Measurements from ENCODE around the gene USP28. TPM values are rescaled to one million over a fixed set of nuclear protein-coding genes. Genes with fewer than 3 reads are reported as not detected.
A peak's percentile ranks its signal among the peaks of the same experiment; 100 is the strongest.
"Not testable (repeated sequence)": the region's sequence is repeated elsewhere in the genome, so short reads cannot be mapped to it uniquely, and the experiment has no call there.

USP28 gene
- total RNA-seq, 1 experiment from 2014 or later: 10.7 TPM

- Histone ChIP-seq H3K27ac (no peak overlapping the region), H3K9me3 (replicated peaks) (no peaks in the 10 kb centered on the region), H3K4me3 (no peak overlapping the region), H3K4me1 (replicated peaks) (no peaks in the 10 kb centered on the region), H3K27me3 (replicated peaks) (no peaks in the 10 kb centered on the region), H3K36me3 (peaks cover 4% of the 10 kb centered on the region; the same call in 1 of the 2 replicates)
- no peak for DNase-seq (ENCODE audit: low read depth in 1 of 2, low spot score in 2 of 2)
Measured at GRCh38 chr11:113805640-113806039, 69.7 kb downstream of the USP28 start.

GRCh38 chr11:113802621-113803020 lies 72.8 kb downstream of the USP28 start:
- H3K4me3 ChIP-seq: no peak overlapping the region
- no peak for DNase-seq (ENCODE audit: low read depth in 1 of 2, low spot score in 2 of 2)
- no peaks in the 10 kb centered on the region for H3K4me1 ChIP-seq (replicated peaks)
- no peaks in the 10 kb centered on the region for H3K36me3 ChIP-seq
- no peak overlapping the region for H3K27ac ChIP-seq
- H3K27me3 ChIP-seq (replicated peaks): no peaks in the 10 kb centered on the region
- no peaks in the 10 kb centered on the region for H3K9me3 ChIP-seq (replicated peaks)

GRCh38 chr11:113796663-113797259 lies 78.6 kb downstream of the USP28 start:
- Histone ChIP-seq H3K27me3 (replicated peaks) (no peaks in the 10 kb centered on the region), H3K9me3 (replicated peaks) (no peaks in the 10 kb centered on the region), H3K36me3 (no peaks in the 10 kb centered on the region), H3K4me1 (replicated peaks) (no peaks in the 10 kb centered on the region), H3K4me3 (no peak overlapping the region), H3K27ac (no peak overlapping the region)
- DNase-seq (ENCODE audit: low read depth in 1 of 2, low spot score in 2 of 2): peak in 1 of 2 experiments; percentile 4

GRCh38 chr11:113789675-113790320 lies 85.6 kb downstream of the USP28 start:
- H3K27me3 ChIP-seq (replicated peaks): no peaks in the 10 kb centered on the region
- H3K27ac ChIP-seq: no peak overlapping the region
- DNase-seq (ENCODE audit: low read depth in 1 of 2, low spot score in 2 of 2): no peak
- no peaks in the 10 kb centered on the region for H3K4me1 ChIP-seq (replicated peaks)
- no peaks in the 10 kb centered on the region for H3K36me3 ChIP-seq
- H3K4me3 ChIP-seq: no peak overlapping the region
- no peaks in the 10 kb centered on the region for H3K9me3 ChIP-seq (replicated peaks)

GRCh38 chr11:113789016-113789415 lies 86.4 kb downstream of the USP28 start:
- H3K4me3 ChIP-seq; H3K36me3 ChIP-seq; DNase-seq (ENCODE audit: low read depth in 1 of 2, low spot score in 2 of 2); H3K27me3 ChIP-seq (replicated peaks); H3K9me3 ChIP-seq (replicated peaks); H3K27ac ChIP-seq; H3K4me1 ChIP-seq (replicated peaks): not testable (repeated sequence)

GRCh38 chr11:113782134-113782533 lies 93.2 kb downstream of the USP28 start:
- DNase-seq (ENCODE audit: low read depth in 1 of 2, low spot score in 2 of 2): no peak
- Histone ChIP-seq H3K27me3 (replicated peaks) (no peaks in the 10 kb centered on the region), H3K4me3 (no peak overlapping the region), H3K9me3 (replicated peaks) (no peaks in the 10 kb centered on the region), H3K36me3 (no peaks in the 10 kb centered on the region), H3K27ac (no peak overlapping the region), H3K4me1 (replicated peaks) (no peaks in the 10 kb centered on the region)

- Histone ChIP-seq H3K27me3 (replicated peaks) (no peaks in the 10 kb centered on the region), H3K4me3 (no peak overlapping the region), H3K27ac (no peak overlapping the region), H3K36me3 (no peaks in the 10 kb centered on the region), H3K4me1 (replicated peaks) (no peaks in the 10 kb centered on the region), H3K9me3 (replicated peaks) (no peaks in the 10 kb centered on the region)
- no peak for DNase-seq (ENCODE audit: low read depth in 1 of 2, low spot score in 2 of 2)
Measured at GRCh38 chr11:113781682-113782081, 93.7 kb downstream of the USP28 start.

- no peak within 1 kb of the TSS for H3K4me3 ChIP-seq
- no peaks in the 10 kb centered on the region for H3K27me3 ChIP-seq (replicated peaks)
- no peaks in the 10 kb centered on the region for H3K9me3 ChIP-seq (replicated peaks)
- H3K27ac ChIP-seq: no peak within 1 kb of the TSS
- H3K36me3 ChIP-seq: no peaks in the 10 kb centered on the region
- DNase-seq (ENCODE audit: low read depth in 1 of 2, low spot score in 2 of 2): no peak
- H3K4me1 ChIP-seq (replicated peaks): no peaks in the 10 kb centered on the region
Measured at GRCh38 chr11:113779496-113779895, 95.9 kb downstream of the USP28 start, which contains the start of gene CLDN25. TSS of gene CLDN25 (plus strand) at chr11:113779796. CDS start at chr11:113779796, 0 bp downstream.

- H3K27me3 ChIP-seq (replicated peaks): no peaks in the 10 kb centered on the region
- no peaks in the 10 kb centered on the region for H3K4me1 ChIP-seq (replicated peaks)
- H3K9me3 ChIP-seq (replicated peaks): no peaks in the 10 kb centered on the region
- no peak for DNase-seq (ENCODE audit: low read depth in 1 of 2, low spot score in 2 of 2)
- no peak overlapping the region for H3K27ac ChIP-seq
- no peaks in the 10 kb centered on the region for H3K36me3 ChIP-seq
- H3K4me3 ChIP-seq: no peak overlapping the region
Measured at GRCh38 chr11:113778111-113778910, 97.1 kb downstream of the USP28 start.

GRCh38 chr11:113774174-113774503 lies 101.2 kb downstream of the USP28 start:
- H3K4me1 ChIP-seq (replicated peaks): peaks cover 6% of the 10 kb centered on the region; the same call in 1 of the 2 replicates
- peak overlapping the region; percentile 62 for H3K4me3 ChIP-seq
- DNase-seq (ENCODE audit: low read depth in 1 of 2, low spot score in 2 of 2): no peak
- H3K9me3 ChIP-seq (replicated peaks): no peaks in the 10 kb centered on the region
- H3K36me3 ChIP-seq: peaks cover 2% of the 10 kb centered on the region; the same call in 1 of the 2 replicates
- H3K27me3 ChIP-seq (replicated peaks): no peaks in the 10 kb centered on the region
- H3K27ac ChIP-seq: peak overlapping the region; percentile 79

GRCh38 chr11:113773416-113774173 lies 101.8 kb downstream of the USP28 start, which contains the start of gene ZW10:
TSS of gene ZW10 (minus strand) at chr11:113773692. CDS start at chr11:113773666, 26 bp downstream.
- DNase-seq (ENCODE audit: low read depth in 1 of 2, low spot score in 2 of 2): peak; percentile 89 to 90
- Histone ChIP-seq H3K4me3 (peak within 1 kb of the TSS; percentile 62), H3K36me3 (peaks cover 2% of the 10 kb centered on the region; the same call in 1 of the 2 replicates), H3K27ac (peak within 1 kb of the TSS; percentile 79), H3K9me3 (replicated peaks) (no peaks in the 10 kb centered on the region), H3K27me3 (replicated peaks) (no peaks in the 10 kb centered on the region), H3K4me1 (replicated peaks) (peaks cover 6% of the 10 kb centered on the region; the same call in 1 of the 2 replicates)

GRCh38 chr11:113773092-113773415 lies 102.3 kb downstream of the USP28 start:
- no peaks in the 10 kb centered on the region for H3K9me3 ChIP-seq (replicated peaks)
- DNase-seq (ENCODE audit: low read depth in 1 of 2, low spot score in 2 of 2): peak in 1 of 2 experiments; percentile 38
- H3K27me3 ChIP-seq (replicated peaks): no peaks in the 10 kb centered on the region
- H3K27ac ChIP-seq: peak overlapping the region; percentile 79
- peaks cover 2% of the 10 kb centered on the region for H3K36me3 ChIP-seq
- peaks cover 6% of the 10 kb centered on the region; the same call in 1 of the 2 replicates for H3K4me1 ChIP-seq (replicated peaks)
- peak overlapping the region; percentile 62 for H3K4me3 ChIP-seq

GRCh38 chr11:113771964-113772363 lies 103.4 kb downstream of the USP28 start:
- DNase-seq (ENCODE audit: low read depth in 1 of 2, low spot score in 2 of 2): no peak
- no peaks in the 10 kb centered on the region for H3K9me3 ChIP-seq (replicated peaks)
- no peak overlapping the region for H3K4me3 ChIP-seq
- peaks cover 6% of the 10 kb centered on the region; the same call in 1 of the 2 replicates for H3K4me1 ChIP-seq (replicated peaks)
- H3K36me3 ChIP-seq: peaks cover 6% of the 10 kb centered on the region
- H3K27ac ChIP-seq: no peak overlapping the region
- no peaks in the 10 kb centered on the region for H3K27me3 ChIP-seq (replicated peaks)

All from SJSA1 (cell line).